ENCODE measurements around the gene KRTAP10-3.

KRTAP10-3 gene

GRCh38 chr21:44508426-44508710, 50.2 kb downstream of the KRTAP10-3 start:
- ChIA-PET POLR2A (no interaction called here), CTCF (interaction anchor here (3.5 kb wide), 1 partner anchor 629 kb away, joined by 17 read pairs; no protein-coding TSS in a partner anchor)
- H3K4me1 ChIP-seq (ENCODE audit: control insufficient read depth, insufficient read depth, low read length), result no peaks in the 10 kb centered on the region; the same call in 1 of the 2 replicates
- H3K9me3 ChIP-seq (ENCODE audit: control insufficient read depth, insufficient read depth, low read depth, low read length), result no peaks in the 10 kb centered on the region
- no peaks in the 10 kb centered on the region for H3K36me3 ChIP-seq (ENCODE audit: control insufficient read depth in 2 of 2, insufficient read depth in 1 of 2, low read length in 2 of 2)
- TF ChIP-seq BCL11A (tag by site-specific recombination; IDR thresholded peaks at IDR 0.05; ENCODE audit: low read depth), result no peak
- TF ChIP-seq ZNF777 (tag by site-specific recombination; IDR thresholded peaks at IDR 0.05; ENCODE audit: borderline replicate concordance), result no peak
- no peak for TF ChIP-seq ZBTB26 (tag by site-specific recombination; optimal IDR thresholded peaks at IDR 0.05)
- no peak overlapping the region for H3K4me3 ChIP-seq (ENCODE audit: low read depth, low read length)
- no peak overlapping the region for H3K27ac ChIP-seq (ENCODE audit: extremely low read depth, low read depth, low read length)
